ENCODE data around the gene DNA2. TPM values are rescaled to one million over a fixed set of nuclear protein-coding genes. Genes with fewer than 3 reads are reported as not detected.

DNA2 gene
- total RNA-seq, 1 donor from 2014 or later: 50.2 TPM

DNA sequence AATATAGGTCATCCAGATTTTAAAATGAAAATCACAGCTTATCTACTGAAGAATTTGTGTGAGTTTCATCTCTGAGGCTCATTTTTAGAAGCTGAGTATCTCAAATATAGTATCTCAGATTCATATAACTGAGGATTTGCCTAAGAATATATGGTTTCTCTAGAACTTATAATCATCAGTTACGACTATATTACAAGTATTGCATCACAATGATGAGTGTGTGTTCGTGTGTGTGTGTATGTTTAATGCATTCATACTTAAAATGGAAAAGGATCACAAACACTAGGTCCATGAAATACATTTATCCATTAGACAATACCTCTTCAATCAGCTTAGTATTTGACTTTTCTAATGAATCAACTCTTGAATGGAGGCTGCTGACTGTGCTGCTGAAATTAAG is 86.0 kb downstream of the DNA2 start:
- no peaks in the 10 kb centered on the region for H3K27me3 Mint-ChIP-seq (ENCODE audit: insufficient read depth)
- no peak overlapping the region for H3K27ac Mint-ChIP-seq
- intact Hi-C loops (cut with micrococcal nuclease): no loop called here
- no peak for DNase-seq (ENCODE audit: low spot score)
- no peaks in the 10 kb centered on the region for H3K9me3 Mint-ChIP-seq
- H3K36me3 Mint-ChIP-seq (ENCODE audit: low read depth): peaks cover 21% of the 10 kb centered on the region
- H3K4me3 Mint-ChIP-seq: no peak overlapping the region
- H3K4me1 Mint-ChIP-seq (ENCODE audit: low read depth): no peaks in the 10 kb centered on the region

DNA sequence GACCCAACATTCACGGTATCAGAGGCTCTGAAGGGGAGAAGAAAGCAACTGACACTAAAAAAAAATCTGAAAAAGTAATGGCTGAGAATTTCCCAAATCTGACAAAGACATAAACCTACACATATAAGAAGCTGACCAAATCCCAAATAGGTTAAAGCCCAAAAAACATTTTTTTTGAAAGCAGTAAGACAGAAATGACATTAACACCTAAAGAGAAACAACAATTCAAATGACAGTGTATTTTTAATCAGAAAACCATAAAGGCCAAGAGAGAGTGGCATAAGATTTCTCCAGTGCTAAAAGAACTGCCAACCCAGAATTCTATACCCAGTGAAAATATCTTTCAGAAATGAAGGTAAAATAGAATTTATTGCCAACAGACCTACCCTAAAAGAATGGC is 100.2 kb downstream of the DNA2 start:
- H3K27me3 Mint-ChIP-seq (ENCODE audit: insufficient read depth): no peaks in the 10 kb centered on the region
- intact Hi-C loops (cut with micrococcal nuclease): no loop called here

DNA sequence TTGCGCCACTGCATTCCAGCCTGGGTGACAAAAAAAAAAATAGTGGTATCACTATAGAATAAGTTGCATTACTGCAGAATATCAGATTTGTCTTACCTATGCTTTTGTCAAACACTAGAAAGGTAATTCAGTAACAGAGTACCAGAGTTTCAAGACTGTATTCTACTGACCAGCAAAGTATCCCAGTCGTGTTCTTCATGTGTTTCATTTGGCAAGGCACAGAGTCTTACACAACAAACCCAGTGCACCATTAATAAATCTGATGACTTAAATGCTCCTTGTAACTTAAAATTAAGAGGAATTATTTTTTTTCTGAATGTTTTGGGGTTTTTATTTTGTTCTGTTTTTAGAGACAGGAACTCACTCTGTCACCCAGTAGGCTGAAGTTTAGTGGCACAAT is 104.7 kb downstream of the DNA2 start:
- Mint-ChIP-seq H3K4me3 (no peak overlapping the region), H3K4me1 (ENCODE audit: low read depth) (no peaks in the 10 kb centered on the region), H3K27ac (no peak overlapping the region), H3K36me3 (ENCODE audit: low read depth) (peaks cover 26% of the 10 kb centered on the region), H3K9me3 (peaks cover 4% of the 10 kb centered on the region), H3K27me3 (ENCODE audit: insufficient read depth) (no peaks in the 10 kb centered on the region)
- DNase-seq (ENCODE audit: low spot score): no peak
- intact Hi-C loops (cut with micrococcal nuclease): no loop called here

More for the DNA sequence above, 100.2 kb downstream of the DNA2 start:
- no peak for DNase-seq (ENCODE audit: low spot score)
- Mint-ChIP-seq H3K27ac (no peak overlapping the region), H3K4me3 (no peak overlapping the region), H3K4me1 (ENCODE audit: low read depth) (no peaks in the 10 kb centered on the region), H3K36me3 (ENCODE audit: low read depth) (peaks cover 32% of the 10 kb centered on the region), H3K9me3 (peaks cover 8% of the 10 kb centered on the region)

DNA sequence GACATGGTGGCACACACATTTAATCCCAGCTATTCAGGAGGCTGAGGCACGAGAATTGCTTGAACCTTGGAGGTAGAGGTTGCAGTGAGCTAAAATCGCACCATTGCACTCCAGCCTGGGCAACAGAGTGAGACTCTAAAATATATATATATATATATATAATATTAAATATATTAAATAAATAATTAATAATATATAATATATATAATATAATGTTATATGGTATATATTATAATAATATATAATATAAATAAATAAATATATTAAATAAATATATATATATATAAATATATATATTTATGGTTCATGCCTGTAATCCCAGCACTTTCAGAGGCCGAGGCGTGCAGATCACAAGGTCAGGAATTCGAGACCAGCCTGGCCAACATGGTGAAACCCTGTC is 105.2 kb downstream of the DNA2 start:
- Mint-ChIP-seq H3K36me3 (ENCODE audit: low read depth) (peaks cover 23% of the 10 kb centered on the region), H3K9me3 (peaks cover 4% of the 10 kb centered on the region), H3K27ac (no peak overlapping the region), H3K4me1 (ENCODE audit: low read depth) (no peaks in the 10 kb centered on the region), H3K27me3 (ENCODE audit: insufficient read depth) (no peaks in the 10 kb centered on the region), H3K4me3 (no peak overlapping the region)
- intact Hi-C loops (cut with micrococcal nuclease): no loop called here
- DNase-seq (ENCODE audit: low spot score): no peak

DNA sequence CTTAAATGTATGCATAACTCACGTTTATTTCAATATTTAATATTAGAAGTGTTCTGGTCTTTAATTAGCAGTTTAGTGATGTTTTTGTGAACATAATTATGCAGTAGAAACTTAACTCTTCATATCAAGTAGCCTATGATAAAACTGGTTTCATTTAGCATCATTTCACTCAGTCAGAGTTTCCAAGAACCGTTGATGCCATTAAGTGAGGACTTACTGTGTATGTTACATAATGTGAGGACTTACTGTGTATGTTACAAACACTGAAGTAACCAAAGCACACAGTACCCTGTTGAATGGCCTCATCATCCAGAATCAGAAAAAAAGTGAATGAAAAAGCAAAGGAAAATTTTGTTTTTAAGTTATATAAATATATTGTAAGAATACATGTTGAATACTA is 106.2 kb downstream of the DNA2 start:
- H3K9me3 Mint-ChIP-seq: peaks cover 3% of the 10 kb centered on the region
- H3K4me3 Mint-ChIP-seq: no peak overlapping the region
- no peaks in the 10 kb centered on the region for H3K4me1 Mint-ChIP-seq (ENCODE audit: low read depth)
- no peak overlapping the region for H3K27ac Mint-ChIP-seq
- DNase-seq (ENCODE audit: low spot score): no peak
- intact Hi-C loops (cut with micrococcal nuclease): no loop called here
- peaks cover 18% of the 10 kb centered on the region for H3K36me3 Mint-ChIP-seq (ENCODE audit: low read depth)
- no peaks in the 10 kb centered on the region for H3K27me3 Mint-ChIP-seq (ENCODE audit: insufficient read depth)

DNA sequence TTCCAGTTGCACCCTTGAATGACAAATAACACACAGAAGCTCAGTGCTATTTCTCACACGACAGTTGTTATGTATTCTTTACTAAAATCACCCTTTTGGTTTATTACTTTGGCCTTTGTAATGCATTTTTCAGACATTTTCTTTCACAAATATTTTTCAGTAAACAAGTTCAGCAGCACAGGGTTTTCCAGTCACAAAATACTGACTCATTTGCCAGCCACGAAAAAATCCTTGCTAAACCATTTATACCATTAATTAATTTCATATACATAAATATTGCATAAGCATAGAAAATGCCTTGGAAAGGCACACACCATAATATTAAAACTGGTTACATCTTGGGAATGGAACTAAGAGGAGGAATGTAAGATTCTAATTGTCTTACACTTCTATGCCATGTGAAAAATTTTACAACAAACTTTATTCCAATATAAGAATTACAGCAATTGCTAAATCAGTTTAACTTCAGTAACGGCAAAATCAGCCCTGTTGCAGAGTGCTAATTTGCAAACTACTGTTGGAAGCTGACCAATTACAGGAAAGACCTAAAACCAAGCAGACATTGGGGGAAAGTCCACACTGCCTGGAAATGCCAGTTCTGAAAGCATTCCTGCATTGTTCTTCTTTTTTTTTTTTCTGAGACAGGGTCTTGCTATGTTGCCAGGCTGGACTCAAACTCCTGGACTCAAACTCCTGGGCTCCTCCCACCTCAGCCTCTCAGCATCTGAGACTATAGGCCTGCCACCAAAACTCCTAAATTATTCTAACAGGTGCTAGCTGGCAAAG is 107.5 kb downstream of the DNA2 start:
- no peak overlapping the region for H3K4me3 Mint-ChIP-seq
- H3K36me3 Mint-ChIP-seq (ENCODE audit: low read depth): peaks cover 13% of the 10 kb centered on the region
- no peaks in the 10 kb centered on the region for H3K4me1 Mint-ChIP-seq (ENCODE audit: low read depth)
- H3K27ac Mint-ChIP-seq: no peak overlapping the region
- no peak for DNase-seq (ENCODE audit: low spot score)
- H3K9me3 Mint-ChIP-seq: no peaks in the 10 kb centered on the region
- H3K27me3 Mint-ChIP-seq (ENCODE audit: insufficient read depth): no peaks in the 10 kb centered on the region
- intact Hi-C loops (cut with micrococcal nuclease): no loop called here

Other genes with a start within 250 kb of the DNA2 start
- gene ATOH7, start 239.9 kb downstream of the DNA2 start, total RNA-seq: not detected in 2 replicates
- 176 and 184 TPM in 2 replicates for gene HNRNPH3, start 139.9 kb downstream of the DNA2 start, total RNA-seq
- gene PBLD, start 139.0 kb downstream of the DNA2 start, total RNA-seq: 1.1 and 1.6 TPM in 2 replicates
- 10.4 and 12.3 TPM in 2 replicates for gene RUFY2, start 64.7 kb downstream of the DNA2 start, total RNA-seq
- gene SLC25A16, start 55.5 kb upstream of the DNA2 start, total RNA-seq: 15.9 and 19.4 TPM in 2 replicates
- gene TET1, start 88.4 kb upstream of the DNA2 start, total RNA-seq: 0.71 and 0.73 TPM in 2 replicates
- gene CCAR1, start 249.3 kb upstream of the DNA2 start, total RNA-seq: 102 and 106 TPM in 2 replicates